Limb (tissue), 2 donors: ENCODE results near the gene PEX11B.

Source experiments
- DNase-seq, 2 donors: peaks; one replicate each; pipeline ENCODE4 v3.0.0-alpha.2; 2016; ENCODE audit errors: extremely low spot score in 2 of 2

Gene PEX11B

DNA sequence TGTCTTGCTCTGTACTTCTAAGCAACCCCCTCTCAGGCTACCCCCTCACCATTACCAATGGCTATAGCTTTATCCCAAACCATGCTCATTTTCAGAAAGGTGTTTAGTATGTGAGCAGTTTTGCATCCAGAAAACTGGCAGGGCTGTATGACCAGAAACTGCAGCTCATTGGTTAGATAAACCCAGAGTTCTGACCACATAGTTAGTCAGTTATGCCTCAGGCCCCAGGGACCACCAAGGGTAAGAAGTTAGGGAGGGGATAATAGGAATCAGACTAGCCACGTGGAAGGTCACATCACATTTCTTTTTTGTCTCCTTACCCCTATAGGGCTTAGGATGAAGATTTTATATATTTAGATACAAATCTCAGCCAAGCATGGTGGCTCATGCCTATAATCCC lies 9.9 kb downstream of the PEX11B start:
- DNase-seq, result no peak

GRCh38 chr1:145906954-145907753 lies 11.4 kb downstream of the PEX11B start:
- no peak for DNase-seq

- DNase-seq, result no peak
These were observed 17.1 kb downstream of the PEX11B start for GRCh38 chr1:145901312-145902021.

DNA sequence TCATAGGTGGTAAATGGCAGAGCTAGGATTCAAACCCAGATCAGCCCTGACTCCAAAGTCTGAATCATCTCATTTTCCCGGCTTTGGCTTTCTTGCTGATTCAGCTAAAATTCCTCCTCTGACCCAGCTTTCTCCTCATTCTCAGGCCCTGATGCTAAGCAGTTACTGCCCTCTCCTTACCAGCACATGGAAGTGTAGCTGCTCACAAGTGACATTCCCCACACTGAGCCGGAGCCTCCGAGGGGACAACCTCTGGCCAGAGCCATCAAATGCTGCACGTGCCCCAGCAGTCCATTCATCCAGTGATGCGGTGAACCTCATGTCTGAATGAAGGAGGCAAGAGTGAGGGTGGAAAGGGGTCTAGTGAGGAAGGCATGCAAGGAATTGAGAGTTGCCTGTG lies 19.8 kb downstream of the PEX11B start:
- DNase-seq, result no peak

DNA sequence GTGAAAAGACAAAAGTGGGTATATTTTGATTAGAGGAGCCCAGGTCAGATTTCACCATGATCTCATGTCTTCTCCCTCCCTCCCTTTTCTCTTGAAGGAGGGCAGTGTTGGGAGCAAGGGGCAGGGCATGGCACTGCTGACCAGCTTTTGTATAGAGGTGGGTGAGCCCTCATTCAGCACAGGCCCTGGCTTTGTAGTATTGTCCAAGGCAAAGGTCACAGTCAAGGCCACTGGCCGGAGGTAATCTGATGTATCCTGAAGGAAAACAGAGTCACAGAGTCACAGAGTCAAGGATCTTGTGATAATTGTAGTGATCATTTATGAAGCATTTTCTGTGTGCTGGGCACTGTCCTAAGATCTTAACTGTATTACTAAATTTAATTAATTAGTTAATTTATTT lies 20.5 kb downstream of the PEX11B start:
- DNase-seq, result no peak

DNA sequence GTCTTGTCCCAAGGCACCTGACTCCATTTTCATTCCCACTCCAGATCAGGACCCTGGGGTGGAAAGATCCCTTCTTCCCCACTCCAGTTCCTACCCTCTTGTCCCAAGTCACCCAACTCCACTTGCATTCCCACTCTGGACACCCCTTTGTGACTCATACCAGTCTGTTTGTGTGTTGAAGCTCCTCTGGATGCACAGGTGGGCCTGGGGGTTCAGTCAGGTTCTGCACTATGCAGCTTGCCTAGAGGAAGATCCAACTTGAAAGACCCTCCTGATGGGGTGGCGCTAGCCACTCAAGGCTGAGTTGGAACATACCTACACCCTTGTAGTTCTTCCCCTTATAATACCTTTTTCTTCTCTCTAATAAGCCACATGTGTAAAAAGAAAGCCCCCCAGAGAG lies 23.0 kb downstream of the PEX11B start:
- DNase-seq, result no peak

- no peak for DNase-seq
These were observed 25.0 kb downstream of the PEX11B start for GRCh38 chr1:145893306-145894055.

- no peak for DNase-seq
These were observed 25.9 kb downstream of the PEX11B start for GRCh38 chr1:145892486-145893087.

DNA sequence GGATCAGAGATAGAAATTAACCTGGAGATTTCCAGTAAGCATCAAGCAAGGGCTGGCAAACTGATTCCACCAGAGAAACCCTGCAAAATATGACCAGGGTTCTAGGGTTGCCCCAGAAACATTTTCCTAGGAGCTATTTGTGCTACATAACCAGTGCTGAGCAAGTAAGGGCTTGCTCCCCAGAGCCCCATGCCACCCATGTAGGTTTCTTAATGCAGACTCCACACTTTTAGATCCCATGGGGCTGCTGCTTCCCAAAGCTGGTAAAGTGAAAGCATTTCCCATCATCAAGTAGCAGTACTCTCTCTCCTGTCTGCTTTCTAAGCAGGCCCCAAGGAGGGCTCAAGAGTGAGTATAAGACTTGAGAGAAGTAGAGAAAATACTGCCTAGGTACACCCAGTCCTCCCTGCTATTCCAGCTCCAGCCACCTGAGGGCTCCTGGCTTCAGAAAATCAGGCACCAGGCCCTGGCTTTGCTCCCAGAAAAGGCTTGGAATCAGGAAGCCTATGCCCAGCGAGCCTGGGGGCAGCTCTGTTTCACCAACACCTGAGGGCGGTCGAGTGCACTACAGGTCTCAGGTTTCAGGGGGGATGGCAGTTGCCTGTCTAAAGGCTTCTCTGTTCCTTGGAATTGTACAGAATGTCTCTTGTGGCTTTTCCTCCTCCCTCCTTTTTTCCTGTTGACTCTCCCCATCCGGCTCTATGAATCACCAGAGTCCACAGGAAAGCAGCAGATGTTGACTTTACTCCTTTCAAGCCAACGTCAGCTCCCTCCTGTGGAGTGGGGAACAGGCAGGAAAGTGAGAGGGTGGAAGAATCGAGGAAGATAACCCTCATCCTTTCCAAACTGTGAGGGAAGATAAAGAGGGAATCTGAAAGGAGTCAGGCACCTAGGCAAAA lies 26.7 kb downstream of the PEX11B start:
- peak; percentile 95 to 96 for DNase-seq

DNA sequence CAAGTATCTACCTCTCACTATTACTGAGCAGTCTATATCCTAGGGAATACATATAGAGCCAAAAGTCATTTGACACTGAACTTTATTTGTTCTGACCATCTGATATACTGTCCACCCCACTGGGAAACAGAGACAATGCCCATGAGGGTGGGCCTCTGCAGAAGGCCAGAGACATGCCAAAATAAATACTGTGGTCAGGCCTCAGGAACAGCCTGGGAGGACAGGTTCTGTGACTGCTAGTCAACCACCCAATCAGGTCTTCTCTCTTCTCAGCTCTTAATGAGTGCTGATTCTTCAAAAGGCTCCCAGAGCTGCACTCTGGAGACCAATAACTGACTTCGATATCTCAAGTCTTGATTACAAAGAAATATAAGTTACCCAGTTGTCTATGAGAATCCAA lies 27.4 kb downstream of the PEX11B start:
- no peak for DNase-seq

DNA sequence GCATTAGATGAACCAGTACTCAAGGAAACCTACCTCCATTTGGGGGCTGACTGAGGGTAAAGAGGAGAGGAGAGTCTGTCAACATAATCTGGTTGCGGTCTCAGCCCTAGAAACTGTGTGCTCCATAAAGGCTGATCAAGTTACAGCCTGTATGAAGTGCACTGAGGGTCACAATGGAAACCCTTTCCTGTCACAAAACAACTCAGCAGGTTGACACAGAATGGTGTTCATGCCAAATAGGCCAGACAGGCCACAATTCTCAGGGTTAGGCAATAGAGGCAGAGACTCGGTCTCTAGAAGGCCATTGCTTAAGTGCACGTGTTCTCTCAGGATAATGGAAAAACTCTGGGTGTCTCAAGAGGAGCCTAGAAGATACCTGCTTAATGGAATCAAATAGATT lies 28.8 kb downstream of the PEX11B start:
- no peak for DNase-seq

- DNase-seq, result no peak
These were observed 30.9 kb downstream of the PEX11B start for GRCh38 chr1:145887631-145888030.

DNA sequence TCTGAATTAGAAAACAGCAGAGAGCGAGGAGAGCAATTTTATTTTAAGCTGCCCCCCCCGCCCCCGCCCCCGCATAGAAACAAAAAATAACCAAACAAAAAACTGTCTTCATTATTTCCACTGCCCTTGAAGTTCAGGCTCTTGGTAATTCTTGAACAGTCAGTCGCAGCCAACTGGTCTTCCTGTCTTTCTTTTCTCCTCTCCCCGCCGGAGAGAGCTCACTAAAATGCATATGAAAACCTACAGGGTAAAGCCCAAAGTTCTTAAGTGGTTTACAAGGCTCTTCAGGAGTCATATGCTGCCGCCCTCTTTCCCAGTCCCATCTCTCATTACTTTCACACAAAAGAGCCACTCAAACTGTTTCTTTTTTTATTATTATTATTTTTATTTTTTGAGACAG lies 31.7 kb downstream of the PEX11B start:
- no peak for DNase-seq

DNA sequence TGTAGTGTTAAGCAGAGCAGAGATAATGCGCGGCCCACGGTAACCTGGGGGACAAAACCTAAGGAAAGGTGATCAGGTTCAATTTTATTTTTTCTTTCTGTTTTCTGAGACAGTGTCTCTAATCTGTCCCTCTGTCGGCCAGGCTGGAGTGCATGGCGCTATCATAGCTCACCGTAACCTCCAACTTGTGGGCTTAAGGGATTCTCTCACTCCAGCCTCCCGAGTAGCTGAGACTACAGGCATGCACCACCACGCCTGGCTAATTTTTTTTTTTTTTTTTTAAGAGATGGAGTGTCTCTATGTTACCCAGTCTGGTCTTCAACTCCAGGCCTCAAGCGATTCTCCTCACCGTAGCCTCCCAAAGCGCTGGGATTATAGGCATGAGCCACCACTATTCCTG lies 32.1 kb downstream of the PEX11B start:
- no peak for DNase-seq

DNA sequence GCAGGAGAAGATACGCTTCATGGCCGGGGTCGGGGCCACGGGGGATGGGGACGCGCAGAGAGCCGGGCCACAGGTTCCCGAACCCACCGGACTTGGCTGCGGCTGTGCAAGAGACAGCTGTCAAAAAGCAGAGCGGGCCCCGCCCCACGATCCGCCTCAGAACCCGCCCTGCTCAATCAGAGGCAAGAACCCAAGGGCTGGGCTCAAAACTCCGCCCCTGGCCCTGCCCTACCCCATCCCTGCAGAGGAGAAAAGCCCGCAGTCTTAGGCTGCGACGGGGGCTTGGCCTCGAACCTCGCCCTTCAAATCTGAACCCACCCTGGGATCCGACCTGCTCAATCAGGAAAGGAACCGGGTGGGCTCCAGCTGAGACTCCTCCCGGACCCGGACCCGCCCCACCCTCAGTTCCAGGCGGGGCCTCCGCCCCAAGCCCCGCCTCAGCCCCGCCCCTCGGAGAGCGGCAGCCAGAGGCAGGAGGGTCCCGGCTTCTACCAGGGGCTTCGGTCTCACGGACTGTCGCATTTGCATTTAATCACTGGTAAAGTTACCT lies 32.7 kb downstream of the PEX11B start, which contains the start of gene ANKRD35:
ANKRD35 (minus strand) TSS at position 129 of the 550 bp plus-strand sequence; CDS start at position 21, 108 bp downstream.
- peak; percentile 82 to 84 for DNase-seq

GRCh38 chr1:145884675-145885074 lies 33.8 kb downstream of the PEX11B start:
- no peak for DNase-seq

DNA sequence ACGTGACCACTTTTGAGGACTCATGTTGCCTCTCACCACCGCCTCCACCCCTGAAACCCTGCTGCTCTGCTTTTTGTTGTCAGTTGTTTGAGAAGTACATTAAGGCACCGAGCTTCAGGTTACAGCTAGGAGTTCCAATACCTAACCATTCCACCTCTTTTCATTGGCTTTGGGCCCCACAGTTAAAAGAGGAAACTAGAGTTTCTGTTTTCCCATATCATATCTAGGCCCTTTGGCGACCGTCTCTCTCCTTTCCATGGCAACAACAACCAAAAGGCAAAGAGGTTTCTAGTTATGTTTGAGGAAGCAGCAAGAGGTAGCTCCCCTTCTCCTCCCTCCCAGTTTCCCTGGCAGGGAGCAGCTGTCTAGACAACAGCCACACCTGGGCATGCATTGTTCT lies 38.7 kb downstream of the PEX11B start:
- no peak for DNase-seq

- no peak for DNase-seq
These were observed 39.8 kb downstream of the PEX11B start for GRCh38 chr1:145878724-145879123.

DNA sequence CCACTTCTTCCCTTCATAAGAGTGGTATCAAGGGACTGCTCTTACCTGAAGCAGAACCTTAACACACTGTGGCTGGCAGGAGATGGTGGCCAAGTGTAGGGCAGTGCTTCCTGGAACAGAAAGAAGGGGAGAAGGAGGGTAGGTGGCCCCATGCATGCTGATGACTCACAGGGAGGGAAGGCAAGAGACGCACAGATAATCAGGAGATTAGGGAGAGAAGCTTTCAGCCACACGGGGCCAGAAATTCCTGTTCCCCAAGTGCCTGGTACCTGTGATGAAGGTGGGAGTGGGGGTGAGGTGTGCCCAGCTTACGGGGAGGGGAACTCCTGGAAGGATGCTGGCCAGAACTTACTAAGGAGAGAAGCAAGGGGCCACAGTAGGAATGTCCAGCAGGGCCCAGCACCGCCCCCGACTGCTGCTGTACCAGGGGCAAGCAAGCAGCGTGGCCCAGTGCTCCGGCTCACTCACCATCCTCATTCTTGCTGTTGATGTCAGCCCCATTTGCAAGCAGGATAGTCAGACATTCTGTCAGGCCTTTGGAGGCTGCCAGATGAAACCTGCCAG lies 40.5 kb downstream of the PEX11B start:
- no peak for DNase-seq

DNA sequence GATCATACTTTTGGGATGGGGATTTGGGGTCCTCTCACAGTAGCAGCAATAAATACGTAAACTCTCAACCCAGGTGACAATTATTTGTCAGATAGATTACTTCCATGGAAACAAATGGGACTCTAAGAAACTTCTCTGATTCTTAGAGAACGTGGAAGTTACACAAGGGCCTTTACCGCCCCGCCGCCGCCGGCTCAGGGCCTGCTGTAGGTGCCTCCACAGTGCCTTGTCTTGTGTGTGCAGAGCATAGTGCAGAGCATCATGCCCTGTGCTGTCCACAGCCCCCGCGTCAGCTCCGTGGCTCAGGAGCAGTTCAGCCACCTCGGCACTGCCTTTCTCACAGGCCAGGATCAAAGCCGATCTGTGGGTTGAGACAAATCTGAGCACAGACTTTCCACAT lies 43.9 kb downstream of the PEX11B start:
- no peak for DNase-seq
